ENCODE results near the gene EMX2.

DNA sequence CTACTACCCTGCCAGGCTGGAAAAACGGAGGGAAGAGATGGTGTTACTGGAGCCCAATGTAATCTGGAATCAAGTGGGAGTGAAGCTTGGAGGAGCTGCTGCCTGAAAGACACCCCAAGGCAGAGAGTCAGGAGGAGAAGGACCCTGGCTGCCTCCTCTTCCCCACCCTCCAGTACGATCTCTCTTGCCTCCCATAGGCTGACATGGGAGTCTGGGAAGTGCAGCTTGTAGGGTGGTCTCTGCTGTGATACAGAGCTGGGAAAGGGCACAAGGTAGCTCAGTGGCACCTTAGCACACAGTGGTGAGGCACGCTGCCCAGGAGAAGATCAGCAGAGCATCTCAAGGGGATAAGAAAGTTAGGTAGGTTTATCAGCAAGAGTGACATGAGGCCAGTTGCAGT is 35.9 kb downstream of the EMX2 start:
- TF ChIP-seq, protein P1, sequence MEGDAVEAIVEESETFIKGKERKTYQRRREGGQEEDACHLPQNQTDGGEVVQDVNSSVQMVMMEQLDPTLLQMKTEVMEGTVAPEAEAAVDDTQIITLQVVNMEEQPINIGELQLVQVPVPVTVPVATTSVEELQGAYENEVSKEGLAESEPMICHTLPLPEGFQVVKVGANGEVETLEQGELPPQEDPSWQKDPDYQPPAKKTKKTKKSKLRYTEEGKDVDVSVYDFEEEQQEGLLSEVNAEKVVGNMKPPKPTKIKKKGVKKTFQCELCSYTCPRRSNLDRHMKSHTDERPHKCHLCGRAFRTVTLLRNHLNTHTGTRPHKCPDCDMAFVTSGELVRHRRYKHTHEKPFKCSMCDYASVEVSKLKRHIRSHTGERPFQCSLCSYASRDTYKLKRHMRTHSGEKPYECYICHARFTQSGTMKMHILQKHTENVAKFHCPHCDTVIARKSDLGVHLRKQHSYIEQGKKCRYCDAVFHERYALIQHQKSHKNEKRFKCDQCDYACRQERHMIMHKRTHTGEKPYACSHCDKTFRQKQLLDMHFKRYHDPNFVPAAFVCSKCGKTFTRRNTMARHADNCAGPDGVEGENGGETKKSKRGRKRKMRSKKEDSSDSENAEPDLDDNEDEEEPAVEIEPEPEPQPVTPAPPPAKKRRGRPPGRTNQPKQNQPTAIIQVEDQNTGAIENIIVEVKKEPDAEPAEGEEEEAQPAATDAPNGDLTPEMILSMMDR (IDR thresholded peaks at IDR 0.05): no peak
- TF ChIP-seq POLR2A (IDR thresholded peaks at IDR 0.05): no peak

Measured in Peyer's patch (tissue), 4 donors.